Inflammatory macrophage (primary cell): Measurements from ENCODE around the gene UQCR10.

Source experiments
- DNase-seq, 2 donors: peaks; one replicate each; pipeline ENCODE4 v3.0.0-alpha.2; 2020 to 2022

UQCR10 gene

DNA sequence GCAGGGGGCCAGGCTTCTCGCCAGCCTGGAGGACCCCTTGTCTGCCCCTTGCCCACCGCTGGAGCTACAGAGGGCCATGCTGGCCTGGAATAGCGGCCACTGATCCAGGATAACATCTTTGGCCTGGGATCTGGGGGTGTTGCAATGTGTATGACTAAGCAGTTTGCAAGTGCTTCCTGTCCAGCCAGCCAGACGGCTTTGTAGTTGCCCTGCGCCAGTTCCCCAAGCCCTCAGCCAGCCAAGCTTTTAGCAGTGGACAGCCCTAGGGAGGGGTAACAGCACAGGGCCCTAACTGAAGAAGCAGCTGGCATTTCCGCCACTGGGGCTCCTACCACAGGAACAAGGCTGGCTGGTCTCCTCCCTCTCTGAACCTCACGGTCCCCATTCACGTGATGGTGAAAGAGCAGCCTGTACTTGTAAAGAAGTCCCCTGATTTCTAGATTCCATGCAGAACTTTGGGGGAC is 32.1 kb downstream of the UQCR10 start:
- peak; percentile 93 to 96 for DNase-seq

DNA sequence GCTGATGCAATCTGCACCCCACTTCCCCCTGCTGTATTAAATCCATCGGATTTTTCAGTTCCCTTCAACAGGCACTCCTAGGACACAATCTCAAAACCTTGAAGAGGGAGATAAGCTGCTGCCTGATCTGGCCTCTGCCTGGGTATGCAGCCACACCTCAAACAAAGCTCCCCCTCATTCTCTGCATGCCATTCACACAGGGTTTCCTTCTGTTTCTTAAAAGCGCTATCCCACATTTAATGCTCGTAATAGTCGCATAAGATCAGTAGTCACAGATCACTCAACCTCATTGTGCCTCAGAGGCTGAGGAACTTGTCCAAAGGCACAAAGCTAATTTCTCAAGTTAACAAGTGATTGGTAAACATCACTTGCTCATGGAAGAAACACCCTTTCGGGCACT is 34.0 kb downstream of the UQCR10 start:
- no peak for DNase-seq

DNA sequence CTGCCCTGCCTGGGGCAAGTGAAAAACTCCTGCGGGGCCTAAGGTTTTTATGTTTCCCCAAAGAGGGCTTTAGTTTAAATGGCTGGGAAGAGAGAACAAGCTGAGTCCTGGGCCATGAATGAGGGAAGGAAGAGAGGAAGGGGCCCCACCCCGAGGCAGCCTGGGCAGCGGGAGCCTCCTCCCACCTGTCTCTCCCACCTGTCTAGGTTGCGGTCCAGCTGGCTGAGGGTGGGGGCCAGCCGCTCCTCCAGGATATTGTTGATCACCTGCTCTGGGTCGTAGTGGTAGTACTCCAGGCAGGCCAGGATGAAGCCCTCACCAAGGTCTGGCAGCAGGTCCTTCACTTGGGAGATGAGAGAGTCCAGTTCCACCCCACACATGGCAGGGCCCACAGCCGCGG is 34.6 kb downstream of the UQCR10 start:
- no peak for DNase-seq

DNA sequence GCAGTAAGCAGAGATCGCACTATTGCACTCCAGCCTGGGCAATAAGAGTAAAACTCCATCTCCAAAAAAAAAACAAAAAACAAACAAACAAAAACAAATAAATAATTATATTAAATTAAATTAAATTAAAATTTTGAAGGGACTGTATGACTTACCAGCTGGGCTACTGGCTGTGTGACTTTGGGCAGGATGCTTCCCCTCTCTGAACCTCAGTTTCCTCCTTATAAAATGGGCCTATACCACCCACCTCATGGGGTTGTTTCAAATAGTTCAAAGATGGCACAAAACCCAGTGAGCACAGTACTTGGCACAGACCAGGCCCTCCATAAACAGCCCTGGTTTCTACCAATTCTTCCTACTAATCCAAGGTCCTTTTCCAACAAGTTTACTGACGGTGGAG is 36.0 kb downstream of the UQCR10 start:
- DNase-seq = no peak

DNA sequence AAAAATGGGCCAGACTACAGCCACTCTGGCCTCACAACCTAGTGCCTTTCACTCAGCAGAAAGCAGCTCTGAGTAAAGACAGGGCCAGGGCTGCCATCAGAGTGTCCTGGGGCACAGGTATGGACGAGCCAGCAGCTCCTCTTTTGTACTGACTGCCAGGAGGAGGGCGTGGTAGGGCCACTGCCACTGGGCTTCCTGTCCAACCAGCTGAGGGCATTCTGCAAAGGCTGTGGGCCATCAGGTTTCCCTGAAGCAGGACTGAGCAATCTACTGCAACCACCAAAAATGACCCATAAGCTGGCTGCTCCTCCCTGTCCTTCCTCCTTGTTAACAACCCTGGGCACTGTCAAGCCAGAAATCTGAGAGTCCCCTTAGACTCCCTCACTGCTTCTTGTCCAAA is 37.8 kb downstream of the UQCR10 start:
- DNase-seq = no peak

GRCh38 chr22:29806196-29806595 is 39.0 kb downstream of the UQCR10 start:
- DNase-seq = no peak

DNA sequence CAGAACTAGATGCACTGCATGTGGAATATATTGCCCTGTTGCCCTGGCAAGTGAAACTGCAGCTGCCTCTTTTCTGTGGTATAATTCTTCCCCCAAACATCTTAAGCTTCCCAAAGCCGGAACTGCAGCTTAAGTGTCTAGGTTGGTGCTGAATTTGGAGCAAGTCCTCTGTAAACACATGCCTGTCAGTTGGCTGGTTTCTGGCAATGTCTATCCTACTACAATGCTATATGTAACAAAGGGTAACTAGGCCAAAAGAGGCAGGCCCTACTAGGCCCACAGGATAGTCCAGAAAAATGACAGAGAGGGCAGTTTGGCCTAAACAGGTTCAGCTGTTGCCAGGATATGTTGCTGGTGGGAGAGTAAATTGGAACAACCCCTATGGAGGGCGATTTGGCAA is 43.0 kb downstream of the UQCR10 start:
- DNase-seq = no peak

DNA sequence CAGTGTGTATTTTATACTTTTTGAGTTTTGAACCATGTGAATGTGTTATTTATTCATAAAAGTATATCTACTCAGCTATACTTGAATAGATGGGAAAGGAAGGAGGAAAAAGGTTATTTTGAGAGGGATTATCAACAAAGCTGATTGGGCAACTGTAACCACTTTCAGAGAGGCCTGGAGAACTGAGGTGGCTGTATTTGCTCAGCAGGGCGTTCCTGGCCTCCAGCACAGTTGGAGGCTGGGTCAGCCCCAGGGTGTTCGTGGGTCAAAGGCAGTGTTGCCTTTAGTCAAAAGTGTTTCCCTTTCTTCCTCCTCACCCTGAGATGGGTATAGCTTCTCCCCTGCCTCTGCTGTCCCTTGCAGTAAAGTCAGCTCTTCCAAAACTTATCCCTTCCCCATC is 44.2 kb downstream of the UQCR10 start:
- DNase-seq = no peak

DNA sequence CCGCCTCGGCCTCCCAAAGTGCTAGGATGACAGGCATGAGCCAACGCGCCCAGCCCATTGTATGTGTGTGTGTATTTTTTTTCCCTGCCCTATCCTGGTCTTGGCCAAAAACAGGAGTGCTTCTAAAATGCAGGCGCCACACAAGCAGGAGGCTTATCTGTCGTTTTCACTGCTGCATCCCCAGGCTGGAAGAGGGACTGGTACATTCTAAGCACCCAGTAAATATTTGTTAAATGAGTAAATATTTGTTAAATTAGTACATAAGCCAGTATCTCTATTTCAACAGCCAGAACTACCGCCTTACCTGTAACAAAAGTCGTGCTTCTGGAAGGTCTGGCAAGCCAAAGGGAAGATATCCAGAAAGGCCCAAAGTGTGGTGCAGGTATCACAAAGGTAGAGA is 46.0 kb downstream of the UQCR10 start:
- no peak for DNase-seq

DNA sequence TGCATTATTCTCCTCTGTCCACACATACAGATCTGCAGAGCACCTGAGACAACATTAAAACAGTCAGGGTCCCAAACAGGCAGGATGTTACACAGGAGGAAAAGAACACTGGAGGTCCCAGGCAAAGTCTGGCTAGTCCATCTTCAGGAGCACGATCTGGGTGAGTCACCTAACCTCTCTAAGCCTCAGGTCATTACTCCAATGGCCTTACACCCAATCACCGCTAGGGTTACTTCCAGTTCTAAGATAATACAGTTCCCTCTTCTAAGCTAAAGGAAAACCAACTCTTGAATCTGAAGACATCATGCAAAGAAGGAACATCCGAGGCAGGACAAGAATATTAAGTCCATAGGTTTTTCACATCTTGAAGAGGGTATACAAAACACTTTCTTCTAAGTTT is 46.4 kb downstream of the UQCR10 start:
- no peak for DNase-seq

- no peak for DNase-seq
Observed at GRCh38 chr22:29814003-29814402, 46.8 kb downstream of the UQCR10 start.

GRCh38 chr22:29815580-29815979 is 48.4 kb downstream of the UQCR10 start:
- DNase-seq = no peak

DNA sequence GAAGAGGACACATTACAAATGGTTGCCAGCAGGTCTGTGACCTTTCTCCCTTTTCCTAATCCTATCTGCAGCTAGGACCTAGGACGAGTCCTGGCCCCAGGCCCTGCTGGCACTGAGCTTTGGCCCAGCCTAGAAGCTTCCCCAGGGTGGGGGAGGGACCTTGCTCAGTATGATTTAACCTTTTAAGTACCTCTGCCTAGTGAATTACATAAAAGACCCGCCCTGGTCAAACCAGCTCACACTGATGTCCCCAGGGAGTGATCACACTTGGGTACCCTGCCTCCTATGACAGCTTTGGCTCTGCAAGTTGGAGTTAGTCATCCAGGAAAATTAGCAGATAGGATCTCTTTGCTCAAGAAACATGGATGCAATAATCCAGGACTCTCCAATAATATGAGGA is 49.0 kb downstream of the UQCR10 start:
- DNase-seq = no peak

DNA sequence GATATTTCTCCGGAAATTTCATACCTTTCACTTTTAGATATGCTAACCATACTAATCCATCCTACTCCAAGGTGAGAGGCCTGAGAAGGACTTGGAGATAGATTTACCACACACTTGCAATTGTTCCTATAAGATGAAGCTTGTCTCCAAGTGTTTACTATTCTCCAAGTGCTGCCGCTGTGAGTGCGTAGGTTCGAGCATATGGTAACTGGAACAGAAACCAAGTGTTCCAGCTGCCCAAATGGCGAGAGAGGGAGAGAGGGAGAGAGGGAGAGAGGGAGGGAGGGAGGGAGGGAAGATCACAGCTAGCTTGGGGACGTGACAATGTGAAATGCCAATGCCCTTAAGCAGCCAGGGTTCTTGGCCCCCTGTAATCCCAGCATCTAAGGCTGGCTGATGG is 49.4 kb downstream of the UQCR10 start:
- DNase-seq = no peak

GRCh38 chr22:29816980-29817379 is 49.8 kb downstream of the UQCR10 start:
- DNase-seq = no peak

DNA sequence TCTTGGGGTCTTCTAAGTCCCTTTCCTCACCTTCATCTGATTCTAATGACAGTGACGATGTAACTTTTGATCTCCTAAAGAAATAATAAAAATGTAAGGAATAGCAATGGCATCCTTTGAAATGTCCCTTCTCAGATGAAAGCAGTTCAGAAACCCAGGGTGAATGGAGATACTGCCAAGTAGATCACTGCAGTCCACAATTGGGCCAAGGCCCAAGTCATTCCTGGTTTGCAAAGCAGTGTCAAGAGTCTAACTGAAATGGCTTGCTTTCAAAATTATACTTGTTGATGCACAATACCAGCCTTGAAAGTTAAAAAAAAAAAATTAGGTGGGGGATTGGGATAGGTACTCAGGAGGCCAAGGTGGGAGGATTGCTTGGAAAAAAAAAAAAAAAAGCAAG is 50.6 kb downstream of the UQCR10 start:
- no peak for DNase-seq

DNA sequence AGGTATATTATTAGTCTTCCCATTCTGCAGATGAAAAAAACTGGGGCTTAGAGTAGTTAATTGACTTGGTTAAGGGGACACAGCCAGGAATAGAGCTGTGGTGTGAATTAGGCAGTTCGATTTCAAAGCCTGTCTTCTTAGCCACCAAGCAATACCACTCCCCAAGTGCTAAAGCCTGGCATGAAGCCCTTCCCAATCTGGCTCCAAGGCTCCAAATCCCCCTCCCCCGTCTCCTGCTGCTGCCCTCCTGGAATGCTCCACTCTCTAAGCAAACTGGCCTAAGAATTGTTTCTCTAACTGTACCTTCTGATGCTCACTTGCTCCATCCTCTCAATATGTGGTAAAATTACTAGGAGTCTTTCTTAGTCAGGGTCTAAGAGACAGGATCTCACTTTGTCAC is 52.3 kb downstream of the UQCR10 start:
- no peak for DNase-seq
